ENCODE measurements around the gene ZNF106. TPM values are rescaled to one million over a fixed set of nuclear protein-coding genes. Genes with fewer than 3 reads are reported as not detected.
A peak's percentile ranks its signal among the peaks of the same experiment; 100 is the strongest.

The ZNF106 gene
- total and polyA plus RNA-seq, 2 of the 4 experiments (the other 2 are of a cell fraction), result 19.2 to 87.5 TPM

- H3K4me3 ChIP-seq (ENCODE audit: insufficient read depth, low read depth, low read length), result no peak overlapping the region
- DNase-seq (no peak), ATAC-seq (ENCODE audit: low read depth) (no peak)
- no peak overlapping the region for H2BK20ac ChIP-seq (ENCODE audit: low read depth, low read length)
- no peak overlapping the region for H4K91ac ChIP-seq (ENCODE audit: insufficient read depth, low read depth, low read length)
- peaks cover 35 to 80% of the 10 kb centered on the region in 2 experiments for H3K79me1 ChIP-seq (ENCODE audit: low read depth in 1 of 2, low read length in 2 of 2)
- no peak overlapping the region for H2AFZ ChIP-seq (replicated peaks; ENCODE audit: low read length, poor library complexity)
- POLR2A ChIA-PET (ENCODE audit: unreplicated experiment), result interaction anchor here (0.6 to 1.0 kb wide), 3 partner anchors 9 to 23 kb away, joined by 3 to 4 read pairs (median 3); partner anchors contain the start of gene ZNF106
- H3K9ac ChIP-seq (ENCODE audit: low read depth, low read length), result no peak overlapping the region
- H3K4me1 ChIP-seq (ENCODE audit: control insufficient read depth, insufficient read depth, low read length), result peaks cover 7% of the 10 kb centered on the region; the same call in 1 of the 2 replicates
- peak overlapping the region; percentile 9; the same call in 1 of the 2 replicates for H2AK5ac ChIP-seq (ENCODE audit: low read depth, low read length)
- H4K8ac ChIP-seq (ENCODE audit: low read depth in 2 of 2, low read length in 2 of 2), result no peak overlapping the region
- intact Hi-C loops (cut with micrococcal nuclease), result no loop called here
- no peak overlapping the region for H3K56ac ChIP-seq (ENCODE audit: extremely low read depth, insufficient read depth, low read length)
- H2BK5ac ChIP-seq (ENCODE audit: low read depth, low read length, poor library complexity, severe bottlenecking), result peak overlapping the region; percentile 76
- peaks cover 16% of the 10 kb centered on the region; the same call in 1 of the 2 replicates for H4K20me1 ChIP-seq (ENCODE audit: insufficient read depth, low read length)
- no peak overlapping the region for H2BK15ac ChIP-seq (ENCODE audit: low read depth, low read length)
- peak overlapping the region; percentile 66; the same call in 1 of the 2 replicates for H3K27ac ChIP-seq (ENCODE audit: insufficient read depth, low read length)
- H3K18ac ChIP-seq (ENCODE audit: low read depth, low read length), result peak overlapping the region; percentile 9; the same call in 1 of the 2 replicates
- no peaks in the 10 kb centered on the region for H3K27me3 ChIP-seq (ENCODE audit: control insufficient read depth, insufficient read depth, low read length)
- H3K36me3 ChIP-seq (ENCODE audit: control insufficient read depth, insufficient read depth, low read length), result no peaks in the 10 kb centered on the region
- H2BK120ac ChIP-seq (ENCODE audit: low read depth, low read length), result no peak overlapping the region; the same call in 1 of the 2 replicates
- H3K4me2 ChIP-seq (ENCODE audit: low read depth, low read length), result no peak overlapping the region
- dilution Hi-C loops (cut with HindIII; ENCODE audit: low sequenced_read_pairs, unreplicated experiment), result no loop called here
- WGBS, 2 experiments (ENCODE audit: extremely low coverage in 2 of 2, insufficient read length in 1 of 2), result 20% methylated on average over 1 of the region's 12 CpGs; no CpG with 5 or more reads in 1 of the 2 experiments
- in situ Hi-C loops (cut with MboI; ENCODE audit: low sequenced_read_pairs), result no loop called here
- 0 out of 2 replicates have a peak overlapping the region, but pooled peaks have one; percentile 26 for H3K14ac ChIP-seq (replicated peaks; ENCODE audit: low read depth, low read length)
- H3K9me1 ChIP-seq (ENCODE audit: insufficient read depth, low read length), result peaks cover 13% of the 10 kb centered on the region
- no peak overlapping the region for H2AK9ac ChIP-seq (replicated peaks; ENCODE audit: low read depth, low read length, poor library complexity)
- no peak overlapping the region for H4K5ac ChIP-seq (ENCODE audit: low read depth, low read length)
- CTCF ChIA-PET, result interaction anchor here (1.0 kb wide), 1 partner anchor 9 kb away, joined by 5 read pairs; no protein-coding TSS in a partner anchor
- BruUV-seq (replicated peaks), result no TSS peak
- no peak overlapping the region; the same call in 1 of the 2 replicates for H3K23ac ChIP-seq (ENCODE audit: low read depth, low read length)
- H3K4ac ChIP-seq (ENCODE audit: low read depth, low read length), result peak overlapping the region; percentile 43; the same call in 1 of the 2 replicates
- no peaks in the 10 kb centered on the region for H3K9me3 ChIP-seq (ENCODE audit: control insufficient read depth, insufficient read depth, low read length)
- TF ChIP-seq CEBPB (IDR thresholded peaks at IDR 0.05; ENCODE audit: low read depth, low read length) (no peak), POLR2A (IDR thresholded peaks at IDR 0.05; ENCODE audit: low read depth, low read length) (no peak), CTCF (conservative IDR thresholded peaks at IDR 0.05; ENCODE audit: low read depth, low read length) (no peak), USF2 (IDR thresholded peaks at IDR 0.05; ENCODE audit: low read depth, low read length) (no peak), RCOR1 (IDR thresholded peaks at IDR 0.05; ENCODE audit: insufficient replicate concordance, low read length) (no peak), RAD21 (IDR thresholded peaks at IDR 0.05; ENCODE audit: low read length) (no peak), SMC3 (IDR thresholded peaks at IDR 0.05; ENCODE audit: low read depth, low read length) (no peak), CHD1 (IDR thresholded peaks at IDR 0.05; ENCODE audit: low read depth, low read length) (no peak), MXI1 (IDR thresholded peaks at IDR 0.05; ENCODE audit: borderline replicate concordance, low read depth, low read length) (no peak), NFE2L2 (IDR thresholded peaks at IDR 0.05; ENCODE audit: low read depth, low read length) (no peak), ELK1 (IDR thresholded peaks at IDR 0.05; ENCODE audit: borderline replicate concordance, low read depth, low read length) (no peak), MAFK (IDR thresholded peaks at IDR 0.05; ENCODE audit: low read depth, low read length) (no peak), RFX5 (IDR thresholded peaks at IDR 0.05; ENCODE audit: low read depth, low read length) (no peak), FOS (IDR thresholded peaks at IDR 0.05; ENCODE audit: low read depth, low read length) (no peak)
These were observed 9.1 kb upstream of the ZNF106 start for GRCh38 chr15:42499858-42500609.
